ENCODE data around the gene OR2A14.

DNA sequence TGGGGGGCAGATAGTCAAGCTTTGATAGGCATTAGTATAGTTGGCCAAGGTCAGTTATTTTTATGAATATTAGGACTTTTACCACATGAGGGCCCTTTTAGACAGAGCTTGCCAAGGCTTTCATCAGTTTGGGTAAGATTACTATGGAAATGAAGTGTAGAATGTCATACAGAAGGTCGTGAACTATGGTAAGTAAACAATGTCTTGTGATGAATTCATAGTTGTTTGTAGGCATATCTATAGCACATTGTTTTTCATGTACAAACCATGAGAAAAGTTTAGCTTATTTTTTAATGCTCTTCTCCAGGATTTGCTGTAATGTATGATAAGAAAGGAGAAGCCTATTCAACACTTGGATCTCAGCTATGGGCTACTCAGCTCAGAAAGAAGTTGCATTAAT, 9.3 kb upstream of the OR2A14 start:
- TF ChIP-seq CTCF (IDR thresholded peaks at IDR 0.05) (no peak), POLR2AphosphoS5 (IDR thresholded peaks at IDR 0.05; ENCODE audit: low read depth, low read length) (no peak)
